ENCODE measurements around the gene FBXO2. TPM values are rescaled to one million over a fixed set of nuclear protein-coding genes. Genes with fewer than 3 reads are reported as not detected.

FBXO2 gene
- total RNA-seq, 2 experiments from 2014 or later = 3.2 to 3.7 TPM

- DNase-seq (no peak), ATAC-seq (ENCODE audit: poor library complexity) (no peak)
- ChIA-PET POLR2A (no interaction called here), CTCF (no interaction called here)
- peaks cover 20% of the 10 kb centered on the region for H3K27me3 Mint-ChIP-seq
- intact Hi-C loops (cut with DNase I, micrococcal nuclease) = no loop called here
- Histone ChIP-seq H3K4me1 (ENCODE audit: insufficient read depth, low read length) (no peaks in the 10 kb centered on the region), H3K9me3 (ENCODE audit: control insufficient read depth in 1 of 2, insufficient read depth in 1 of 2, low read length in 2 of 2) (no peaks in the 10 kb centered on the region), H3K27me3 (ENCODE audit: control insufficient read depth in 1 of 2, insufficient read depth in 2 of 2, low read length in 2 of 2) (peaks cover 5 to 7% of the 10 kb centered on the region in 2 experiments), H3K27ac (ENCODE audit: low read depth in 1 of 2, low read length in 2 of 2) (no peak overlapping the region), H3K4me3 (ENCODE audit: low read length) (no peak overlapping the region), H3K36me3 (ENCODE audit: insufficient read depth, low read length) (no peaks in the 10 kb centered on the region)
- no peaks in the 10 kb centered on the region for H3K4me1 Mint-ChIP-seq (ENCODE audit: low read depth)
- H3K9me3 Mint-ChIP-seq = no peaks in the 10 kb centered on the region
- H3K4me3 Mint-ChIP-seq = no peak overlapping the region
- H3K27ac Mint-ChIP-seq = no peak overlapping the region
- no peak for TF ChIP-seq CTCF (IDR thresholded peaks at IDR 0.05)
- no peaks in the 10 kb centered on the region for H3K36me3 Mint-ChIP-seq (ENCODE audit: low read depth)
Measured at GRCh38 chr1:11623702-11624101, 30.5 kb downstream of the FBXO2 start.

- peaks cover 14% of the 10 kb centered on the region for H3K27me3 Mint-ChIP-seq
- intact Hi-C loops (cut with DNase I, micrococcal nuclease) = no loop called here
- H3K4me1 ChIP-seq (ENCODE audit: insufficient read depth, low read length) = no peaks in the 10 kb centered on the region
- H3K27me3 ChIP-seq (ENCODE audit: control insufficient read depth in 1 of 2, insufficient read depth in 2 of 2, low read length in 2 of 2) = peaks cover 5 to 7% of the 10 kb centered on the region in 2 experiments
- no peaks in the 10 kb centered on the region for H3K36me3 Mint-ChIP-seq (ENCODE audit: low read depth)
- H3K4me3 Mint-ChIP-seq = no peak overlapping the region
- no peaks in the 10 kb centered on the region for H3K4me1 Mint-ChIP-seq (ENCODE audit: low read depth)
- H3K9me3 Mint-ChIP-seq = no peaks in the 10 kb centered on the region
- POLR2A ChIA-PET = no interaction called here
- DNase-seq = no peak
- no peak for TF ChIP-seq CTCF (IDR thresholded peaks at IDR 0.05)
- CTCF ChIA-PET = no interaction called here
- no peak overlapping the region for H3K27ac Mint-ChIP-seq
- ATAC-seq (ENCODE audit: poor library complexity) = no peak
- H3K4me3 ChIP-seq (ENCODE audit: low read length) = no peak overlapping the region
- H3K36me3 ChIP-seq (ENCODE audit: insufficient read depth, low read length) = no peaks in the 10 kb centered on the region
- no peak overlapping the region for H3K27ac ChIP-seq (ENCODE audit: low read depth in 1 of 2, low read length in 2 of 2)
- H3K9me3 ChIP-seq (ENCODE audit: control insufficient read depth in 1 of 2, insufficient read depth in 1 of 2, low read length in 2 of 2) = no peaks in the 10 kb centered on the region
Measured at GRCh38 chr1:11622398-11622797, 31.8 kb downstream of the FBXO2 start.

- Histone ChIP-seq H3K9me3 (ENCODE audit: control insufficient read depth in 1 of 2, insufficient read depth in 1 of 2, low read length in 2 of 2) (no peaks in the 10 kb centered on the region), H3K27ac (ENCODE audit: low read depth in 1 of 2, low read length in 2 of 2) (no peak overlapping the region), H3K4me1 (ENCODE audit: insufficient read depth, low read length) (no peaks in the 10 kb centered on the region), H3K4me3 (ENCODE audit: low read length) (no peak overlapping the region), H3K27me3 (ENCODE audit: control insufficient read depth in 1 of 2, insufficient read depth in 2 of 2, low read length in 2 of 2) (peaks cover 3 to 6% of the 10 kb centered on the region in 2 experiments), H3K36me3 (ENCODE audit: insufficient read depth, low read length) (no peaks in the 10 kb centered on the region)
- POLR2A ChIA-PET = no interaction called here
- no peak overlapping the region for H3K4me3 Mint-ChIP-seq
- no peaks in the 10 kb centered on the region for H3K36me3 Mint-ChIP-seq (ENCODE audit: low read depth)
- H3K9me3 Mint-ChIP-seq = no peaks in the 10 kb centered on the region
- ATAC-seq (ENCODE audit: poor library complexity) (no peak), DNase-seq (no peak)
- H3K27ac Mint-ChIP-seq = no peak overlapping the region
- peaks cover 9% of the 10 kb centered on the region for H3K27me3 Mint-ChIP-seq
- H3K4me1 Mint-ChIP-seq (ENCODE audit: low read depth) = no peaks in the 10 kb centered on the region
- intact Hi-C loops (cut with DNase I, micrococcal nuclease) = no loop called here
- TF ChIP-seq CTCF (IDR thresholded peaks at IDR 0.05) = no peak
- CTCF ChIA-PET = interaction anchor here (1.5 kb wide), 1 partner anchor 21 kb away, joined by 3 read pairs; no protein-coding TSS in a partner anchor
Measured at GRCh38 chr1:11620924-11621323, 33.3 kb downstream of the FBXO2 start.

Data from CD4-positive, alpha-beta T cell (primary cell).